Measurements from ENCODE around the gene TNS2. TPM values are rescaled to one million over a fixed set of nuclear protein-coding genes. Genes with fewer than 3 reads are reported as not detected.
A peak's percentile ranks its signal among the peaks of the same experiment; 100 is the strongest.

The TNS2 gene
- total and polyA plus RNA-seq, 2 of the 13 experiments (the other 11 are each of a cell fraction or from before 2014, with no cell fraction given) = 8.9 to 20.4 TPM

- no peaks in the 10 kb centered on the region for H4K20me1 ChIP-seq (ENCODE audit: insufficient read depth, low read length)
- CTCF ChIA-PET (ENCODE audit: low intra/inter-chr PET ratio, low total read pairs) = no interaction called here
- 85% methylated on average over 11 of the region's 11 CpGs for WGBS (ENCODE audit: low lambda C conversion rate)
- H3K9me3 ChIP-seq (ENCODE audit: low read length) = no peaks in the 10 kb centered on the region
- POLR2A ChIA-PET = no interaction called here
- H2AFZ ChIP-seq (ENCODE audit: low read length) = no peak overlapping the region
- BruUV-seq (replicated peaks) = no TSS peak
- no peak overlapping the region for H3K4me3 ChIP-seq (replicated peaks in 1 of 3; ENCODE audit: insufficient read depth in 1 of 3, low read depth in 2 of 3, low read length in 3 of 3)
- no peak overlapping the region for H3K27ac ChIP-seq (ENCODE audit: extremely low read length, insufficient read depth, low read length)
- TF ChIP-seq EHMT2 (IDR thresholded peaks at IDR 0.05; ENCODE audit: borderline replicate concordance, low read depth, low read length) = no peak
- no peak for TF ChIP-seq ZNF234 (CRISPR knock-in tag; conservative IDR thresholded peaks at IDR 0.05)
- 0 out of 2 replicates have a peak, but pooled peaks have one; percentile 13 for TF ChIP-seq STAG1 (CRISPR knock-in tag; IDR thresholded peaks at IDR 0.05)
- no peak for TF ChIP-seq ZNF17 (CRISPR knock-in tag; IDR thresholded peaks at IDR 0.05)
- no peak for ATAC-seq
- DNase-seq (ENCODE audit: low spot score) = no peak
- peaks cover 1 to 12% of the 10 kb centered on the region in 2 experiments; a peak in 2 of 5 replicates for H3K36me3 ChIP-seq (replicated peaks in 1 of 2; ENCODE audit: control insufficient read depth in 1 of 2, insufficient read depth in 2 of 2, low read length in 2 of 2)
- in situ Hi-C loops (cut with HindIII; ENCODE audit: extremely low pct_ligation_motif_present, low pct_unique_long_range_greater_than_20kb) = no loop called here
- peaks cover 38% of the 10 kb centered on the region for H3K4me1 ChIP-seq (ENCODE audit: insufficient read depth, low read length)
- intact Hi-C loops (cut with micrococcal nuclease; ENCODE audit: unreplicated experiment) = no loop called here
- no peak for FAIRE-seq
- H3K79me2 ChIP-seq (ENCODE audit: insufficient read depth, low read length) = no peaks in the 10 kb centered on the region
- H3K4me2 ChIP-seq (ENCODE audit: low read depth, low read length) = no peak overlapping the region
- H3K9ac ChIP-seq (ENCODE audit: insufficient read depth, low read depth, low read length) = no peak overlapping the region
- H3K27me3 ChIP-seq (ENCODE audit: control insufficient read depth in 1 of 2, insufficient read depth in 2 of 2, low read length in 2 of 2) = no peaks in the 10 kb centered on the region
These were observed 22.0 kb downstream of the TNS2 start for GRCh38 chr12:53071591-53072551.

- H2AFZ ChIP-seq (ENCODE audit: low read length) = no peak overlapping the region
- DNase-seq (ENCODE audit: low spot score) (no peak), ATAC-seq (no peak), FAIRE-seq (no peak)
- no peak overlapping the region for H3K4me2 ChIP-seq (ENCODE audit: low read depth, low read length)
- H3K27ac ChIP-seq (ENCODE audit: extremely low read length, insufficient read depth, low read length) = no peak overlapping the region
- H3K9me3 ChIP-seq (ENCODE audit: low read length) = no peaks in the 10 kb centered on the region
- H3K4me3 ChIP-seq (replicated peaks in 1 of 3; ENCODE audit: insufficient read depth in 1 of 3, low read depth in 2 of 3, low read length in 3 of 3) = no peak overlapping the region
- H3K36me3 ChIP-seq (replicated peaks in 1 of 2; ENCODE audit: control insufficient read depth in 1 of 2, insufficient read depth in 2 of 2, low read length in 2 of 2) = peaks cover 1 to 12% of the 10 kb centered on the region in 2 experiments; a peak in 2 of 5 replicates
- H4K20me1 ChIP-seq (ENCODE audit: insufficient read depth, low read length) = no peaks in the 10 kb centered on the region
- H3K27me3 ChIP-seq (ENCODE audit: control insufficient read depth in 1 of 2, insufficient read depth in 2 of 2, low read length in 2 of 2) = no peaks in the 10 kb centered on the region
- no peaks in the 10 kb centered on the region for H3K79me2 ChIP-seq (ENCODE audit: insufficient read depth, low read length)
- H3K4me1 ChIP-seq (ENCODE audit: insufficient read depth, low read length) = peaks cover 56% of the 10 kb centered on the region
- POLR2A ChIA-PET = no interaction called here
- CTCF ChIA-PET (ENCODE audit: low intra/inter-chr PET ratio, low total read pairs) = no interaction called here
- no TSS peak for BruUV-seq (replicated peaks)
- intact Hi-C loops (cut with micrococcal nuclease; ENCODE audit: unreplicated experiment) (no loop called here), in situ Hi-C loops (cut with HindIII; ENCODE audit: extremely low pct_ligation_motif_present, low pct_unique_long_range_greater_than_20kb) (no loop called here)
- WGBS (ENCODE audit: low lambda C conversion rate) = 95% methylated on average over 6 of the region's 6 CpGs
- H3K9ac ChIP-seq (ENCODE audit: insufficient read depth, low read depth, low read length) = no peak overlapping the region
- TF ChIP-seq THAP11 (CRISPR knock-in tag; IDR thresholded peaks at IDR 0.05) (no peak), KDM3A (CRISPR knock-in tag; IDR thresholded peaks at IDR 0.05; ENCODE audit: low read depth) (no peak), YEATS2 (CRISPR knock-in tag; IDR thresholded peaks at IDR 0.05; ENCODE audit: borderline replicate concordance) (no peak), MLX (CRISPR knock-in tag; IDR thresholded peaks at IDR 0.05) (no peak), RFX3 (CRISPR knock-in tag; IDR thresholded peaks at IDR 0.05) (no peak), SP4 (CRISPR knock-in tag; IDR thresholded peaks at IDR 0.05) (no peak), ZBTB4 (CRISPR knock-in tag; IDR thresholded peaks at IDR 0.05; ENCODE audit: borderline replicate concordance) (no peak)
These were observed 24.0 kb downstream of the TNS2 start for GRCh38 chr12:53073881-53074280.

Data from HepG2 (cell line).